GM12891 (cell line): ENCODE data around the gene FXYD7. TPM values are rescaled to one million over a fixed set of nuclear protein-coding genes. Genes with fewer than 3 reads are reported as not detected.

Source experiments
- DNase-seq: peaks from one replicate; pipeline ENCODE4 v3.0.0; 2011; ENCODE audit warnings: low spot score; ENCODE audit not compliant: insufficient read length
- FAIRE-seq: peaks from 2 replicates; lab custom pipeline; 2011; peaks lifted over from hg19 to GRCh38; lab: Jason Lieb, UNC
- PAX5 ChIP-seq: IDR thresholded peaks from 2 replicates; pipeline ENCODE4 v1.6.1; 2011; ENCODE audit warnings: low read length, moderate library complexity, mild to moderate bottlenecking; ENCODE audit not compliant: insufficient read depth, severe bottlenecking
- POLR2A ChIP-seq: IDR thresholded peaks from 2 replicates; pipeline ENCODE4 v1.6.1; 2011; ENCODE audit warnings: low read depth, low read length, control low read depth
- POLR2AphosphoS5 ChIP-seq: IDR thresholded peaks from 2 replicates; pipeline ENCODE4 v1.6.1; 2011; ENCODE audit warnings: low read depth, low read length, control low read depth
- POU2F2 ChIP-seq: IDR thresholded peaks from 2 replicates; pipeline ENCODE4 v1.6.1; 2011; ENCODE audit warnings: low read depth, mild to moderate bottlenecking, control low read depth, low read length, moderate library complexity
- SPI1 ChIP-seq: IDR thresholded peaks from 2 replicates; pipeline ENCODE4 v1.6.1; 2011; ENCODE audit warnings: low read depth, low read length, control low read depth
- TAF1 ChIP-seq: IDR thresholded peaks from 2 replicates; pipeline ENCODE4 v1.6.1; 2011; ENCODE audit warnings: low read depth, low read length, control low read depth
- polyA plus RNA-seq: library from polyadenylated mRNA; unstranded; fragments of >200 nt; gene quantifications from one replicate; pipeline ENCODE4 v1.2.1, GENCODE V29; 2012; ENCODE audit warnings: low read depth, missing spikeins, inconsistent platforms; ENCODE audit not compliant: missing spikeins

FXYD7 gene, protein sequence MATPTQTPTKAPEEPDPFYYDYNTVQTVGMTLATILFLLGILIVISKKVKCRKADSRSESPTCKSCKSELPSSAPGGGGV
- polyA plus RNA-seq, result not detected

DNA sequence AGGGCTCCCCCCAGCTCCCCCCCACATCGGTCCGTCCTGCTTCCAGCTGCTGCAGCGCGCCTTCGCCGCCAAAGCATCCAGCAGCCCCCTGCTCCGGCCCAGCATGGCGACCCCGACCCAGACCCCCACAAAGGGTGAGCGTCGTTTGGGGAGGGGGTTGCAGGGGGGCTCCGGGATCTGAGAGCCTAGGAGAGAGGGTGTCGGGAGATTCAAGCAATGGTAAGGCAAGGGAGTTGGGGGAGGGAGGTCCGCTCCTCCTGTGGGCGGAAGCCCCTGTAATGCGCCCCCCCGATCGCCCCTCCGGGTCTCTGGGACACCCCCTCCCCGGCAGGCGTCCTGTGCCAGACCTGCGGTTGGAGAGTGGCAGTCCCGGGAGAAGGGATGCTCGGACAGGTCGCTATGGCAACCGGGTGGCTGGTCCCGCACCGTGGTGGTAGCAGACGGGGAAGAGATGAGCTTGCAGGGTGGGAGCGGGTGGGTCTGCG is at the start of gene FXYD7:
TSS of gene FXYD7 (plus strand) at position 25 of the 485 bp plus-strand sequence. CDS start at position 104, 79 bp downstream.
- FAIRE-seq (no peak), DNase-seq (no peak)
- no peak for TF ChIP-seq PAX5
- no peak for TF ChIP-seq POU2F2
- no peak for TF ChIP-seq POLR2A
- TF ChIP-seq SPI1, result no peak
- TF ChIP-seq POLR2AphosphoS5, result no peak
- no peak for TF ChIP-seq TAF1

DNA sequence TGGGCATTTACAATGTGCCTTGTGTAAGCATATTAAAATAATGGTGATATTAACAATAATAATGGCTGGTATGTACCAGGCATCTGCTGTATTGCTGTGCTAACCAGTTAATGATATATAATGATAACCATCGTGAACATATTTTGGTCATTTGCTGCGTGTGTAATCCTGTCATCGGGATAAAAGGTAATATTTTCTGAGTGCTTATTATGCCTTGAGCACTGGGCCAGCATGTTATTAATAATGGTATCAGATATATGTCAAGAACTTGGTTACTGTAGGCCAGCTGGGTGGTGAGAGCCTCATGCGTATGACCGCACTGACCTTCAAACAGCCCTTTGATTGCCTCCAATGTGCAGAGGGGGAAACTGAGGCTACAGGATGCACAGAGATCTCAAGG is 49.6 kb upstream of the FXYD7 start:
- TF ChIP-seq TAF1, result no peak
- TF ChIP-seq POLR2A, result no peak
- TF ChIP-seq POLR2AphosphoS5, result no peak
- no peak for TF ChIP-seq POU2F2
- TF ChIP-seq PAX5, result no peak
- TF ChIP-seq SPI1, result no peak
- DNase-seq (no peak), FAIRE-seq (no peak)

DNA sequence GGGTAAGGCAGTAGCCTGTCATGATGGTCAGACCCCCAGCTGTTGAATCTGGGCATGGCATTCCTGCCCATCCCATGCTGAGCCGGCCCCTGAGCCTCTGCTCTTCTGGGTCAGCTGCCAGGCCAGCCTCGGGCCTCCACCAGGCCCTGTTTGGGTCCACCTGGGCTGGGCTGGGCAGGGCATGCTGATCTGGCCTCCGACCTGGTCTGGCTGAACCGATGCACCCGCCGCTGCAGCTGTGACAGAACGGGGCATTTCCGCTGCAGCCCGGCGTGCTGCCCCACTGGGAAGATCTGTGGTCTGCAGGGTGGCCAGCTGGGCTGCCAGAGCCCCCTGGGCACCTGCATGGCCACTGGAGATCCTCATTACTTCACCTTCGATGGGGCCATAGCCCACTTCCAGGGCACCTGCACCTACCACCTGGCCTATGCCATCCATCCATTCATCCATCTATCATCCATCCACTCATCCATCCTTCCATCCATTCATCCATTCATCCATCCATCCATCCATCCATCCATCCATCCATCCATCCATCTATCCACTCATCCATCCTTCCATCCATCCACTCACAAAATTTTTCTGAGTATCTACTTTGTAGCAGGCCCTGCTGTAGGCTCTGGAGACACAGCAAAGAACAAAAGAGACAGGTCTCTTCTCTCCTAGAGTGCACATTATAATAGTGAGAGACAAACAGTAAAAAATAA is 49.0 kb upstream of the FXYD7 start:
- no peak for FAIRE-seq
- TF ChIP-seq SPI1 (no peak), PAX5 (no peak), POLR2AphosphoS5 (no peak), POLR2A (no peak), TAF1 (no peak), POU2F2 (no peak)

DNA sequence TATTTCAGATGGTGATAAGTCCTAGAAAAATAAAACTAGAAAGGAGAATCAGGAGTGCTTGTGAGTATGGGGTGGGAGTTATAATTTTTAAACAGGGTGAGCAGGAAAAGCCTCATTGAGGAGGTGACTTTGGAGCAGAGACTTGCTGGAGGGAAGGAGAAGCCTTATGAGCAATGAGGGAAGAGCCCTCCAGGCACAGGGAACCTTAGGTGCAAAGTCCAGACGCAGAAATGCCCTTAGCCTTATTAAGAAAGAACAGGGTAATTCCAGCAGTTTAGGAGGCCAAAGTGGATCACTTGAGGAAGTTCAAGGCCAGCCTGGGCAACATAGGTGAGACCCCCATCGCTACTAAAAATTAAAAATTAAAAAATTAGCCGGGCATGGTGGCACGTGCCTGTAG is 48.4 kb upstream of the FXYD7 start:
- FAIRE-seq (no peak), DNase-seq (no peak)

More for the DNA sequence above, 49.0 kb upstream of the FXYD7 start:
- no peak for DNase-seq

DNA sequence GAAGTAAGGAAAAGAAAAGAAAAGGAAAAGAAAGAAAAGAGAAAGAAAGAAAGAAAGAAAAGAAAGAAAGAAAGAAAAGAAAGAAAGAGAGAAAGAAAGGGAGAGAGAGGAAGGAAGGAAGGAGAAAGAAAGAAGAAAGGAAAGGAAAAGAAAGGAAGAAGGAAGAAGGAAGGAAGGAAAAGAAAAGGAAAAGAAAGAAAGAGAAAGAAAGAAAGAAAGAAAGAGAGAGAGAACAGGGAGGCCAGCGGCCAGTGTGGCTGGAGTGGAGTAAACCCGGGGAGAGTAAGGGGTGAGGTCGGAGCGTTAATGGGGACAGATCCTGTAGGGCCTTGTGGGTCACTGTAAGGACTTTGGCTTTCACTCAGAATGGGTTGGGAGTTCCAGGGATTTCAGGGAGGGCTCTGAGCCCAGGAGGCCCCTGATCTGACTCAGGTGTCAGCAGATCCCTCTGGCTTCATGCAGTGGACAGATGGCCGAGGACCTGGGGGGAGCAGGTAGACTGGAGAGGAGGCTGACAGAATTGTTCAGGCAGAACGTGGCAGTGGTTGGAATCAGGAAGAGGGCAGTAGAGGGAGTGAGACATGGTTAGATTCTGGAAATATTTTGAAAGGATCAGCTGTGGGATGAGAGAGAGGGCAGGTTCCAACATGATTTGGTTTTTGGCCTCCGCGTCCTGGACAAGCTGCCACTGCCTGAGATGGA is 47.2 kb upstream of the FXYD7 start:
- TF ChIP-seq PAX5, result no peak
- TF ChIP-seq TAF1, result no peak
- TF ChIP-seq POLR2A, result no peak
- no peak for TF ChIP-seq POLR2AphosphoS5
- TF ChIP-seq POU2F2, result no peak
- TF ChIP-seq SPI1, result no peak
- no peak for DNase-seq
- no peak for FAIRE-seq

More for the DNA sequence above, 48.4 kb upstream of the FXYD7 start:
- TF ChIP-seq SPI1, result no peak
- no peak for TF ChIP-seq POLR2A
- no peak for TF ChIP-seq POU2F2
- no peak for TF ChIP-seq POLR2AphosphoS5
- no peak for TF ChIP-seq TAF1
- TF ChIP-seq PAX5, result no peak

DNA sequence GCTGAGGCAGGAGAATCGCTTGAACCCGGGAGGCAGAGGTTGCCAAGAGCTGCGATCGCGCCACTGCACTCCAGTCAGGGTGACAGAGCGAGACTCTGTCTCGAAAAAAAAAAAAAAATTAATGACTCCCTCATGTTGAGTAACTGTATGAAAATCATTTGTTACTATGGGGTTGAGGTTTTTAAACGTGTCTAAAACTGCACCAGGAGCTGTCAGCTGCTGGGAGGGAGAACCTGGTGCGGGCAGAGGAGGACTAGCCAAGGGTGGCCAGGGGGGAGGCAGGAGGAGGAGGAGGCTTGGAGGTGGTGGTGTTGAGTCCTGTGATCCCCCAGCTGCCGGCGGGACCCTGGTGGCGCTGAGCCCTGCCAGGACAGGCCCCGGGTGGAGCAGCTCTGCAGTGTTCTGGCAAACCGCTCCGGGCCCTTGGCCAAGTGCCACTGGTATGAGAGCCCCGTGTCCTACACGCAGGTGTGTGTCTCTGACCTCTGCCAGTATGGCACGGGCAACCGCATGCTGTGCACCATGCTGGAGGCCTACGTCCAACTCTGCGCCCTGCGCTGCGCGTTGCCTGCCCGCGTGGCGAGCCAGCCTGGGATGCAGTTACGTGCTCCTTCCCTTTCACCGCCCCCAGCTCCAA is 44.5 kb upstream of the FXYD7 start:
- TF ChIP-seq TAF1, result no peak
- TF ChIP-seq POLR2A, result no peak
- no peak for TF ChIP-seq POU2F2
- DNase-seq (no peak), FAIRE-seq (no peak)

DNA sequence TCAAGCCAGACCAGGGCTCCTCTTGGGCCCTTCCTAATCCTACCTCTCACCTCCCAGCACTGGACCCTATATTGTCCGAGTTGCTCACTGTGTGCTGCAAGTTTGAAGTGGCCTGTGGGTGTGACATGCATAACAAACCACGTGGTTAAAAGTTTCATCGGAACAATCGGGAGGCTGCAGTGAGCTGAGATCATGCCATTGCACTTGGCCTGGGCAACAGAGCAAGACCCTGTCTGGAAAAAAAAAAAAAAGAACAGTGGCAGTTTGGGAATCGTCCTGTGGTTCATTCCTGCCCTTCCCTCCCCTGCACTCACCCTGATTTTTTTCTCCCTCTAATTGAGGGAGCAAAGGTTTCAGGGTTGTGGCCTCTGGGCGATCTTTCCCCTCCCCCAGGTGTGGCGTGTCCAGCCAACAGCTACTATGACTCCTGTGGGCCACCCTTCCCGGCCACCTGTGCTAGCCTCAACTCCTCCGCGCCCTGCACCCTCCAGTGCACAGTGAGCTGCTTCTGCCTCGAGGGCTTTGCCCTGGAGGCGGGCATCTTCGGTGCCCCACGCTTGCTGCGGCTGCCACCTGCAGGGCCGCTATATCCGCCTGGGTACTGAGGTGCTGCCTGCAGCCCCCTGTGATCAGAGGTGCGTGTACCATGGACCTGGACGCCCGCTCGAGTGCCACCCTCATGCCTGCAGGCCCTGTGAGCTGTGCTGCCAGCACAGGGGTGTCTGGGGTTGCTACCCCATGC is 43.7 kb upstream of the FXYD7 start:
- no peak for DNase-seq
- FAIRE-seq, result no peak
- no peak for TF ChIP-seq POLR2A
- TF ChIP-seq TAF1, result no peak

DNA sequence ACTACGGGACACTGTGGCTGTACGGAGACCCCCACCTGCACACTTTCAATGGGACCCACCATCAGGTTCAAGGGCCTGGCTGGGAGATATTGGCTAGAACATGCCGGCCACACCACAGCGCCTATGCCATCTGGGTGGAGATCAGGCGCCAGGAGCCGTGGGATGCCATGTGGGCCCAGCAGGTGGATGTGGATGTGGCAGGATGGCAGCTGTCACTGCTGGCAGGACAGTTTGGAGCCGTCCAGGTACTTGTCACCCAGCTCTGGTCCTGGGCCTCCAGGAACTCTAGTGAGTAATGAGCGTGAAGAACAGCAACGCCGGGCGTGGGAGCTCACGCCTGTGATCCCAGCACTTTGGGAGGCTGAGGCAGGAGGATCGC is 43.2 kb upstream of the FXYD7 start:
- TF ChIP-seq PAX5, result no peak
- no peak for TF ChIP-seq POLR2AphosphoS5
- TF ChIP-seq TAF1, result no peak
- no peak for TF ChIP-seq POU2F2
- TF ChIP-seq POLR2A, result no peak
- TF ChIP-seq SPI1, result no peak
- FAIRE-seq, result no peak

More for the DNA sequence above, 43.2 kb upstream of the FXYD7 start:
- no peak for DNase-seq
